HG03460 (cell line): ENCODE results near the gene CYP46A1.
"Not testable (repeated sequence)": the region's sequence is repeated elsewhere in the genome, so short reads cannot be mapped to it uniquely, and the experiment has no call there.

Experiments used
- ATAC-seq: cut with Tn5 transposase; IDR thresholded peaks from one replicate; pipeline ENCODE4 v1.9.1; 2021; ENCODE audit not compliant: unreplicated experiment

Gene CYP46A1

DNA sequence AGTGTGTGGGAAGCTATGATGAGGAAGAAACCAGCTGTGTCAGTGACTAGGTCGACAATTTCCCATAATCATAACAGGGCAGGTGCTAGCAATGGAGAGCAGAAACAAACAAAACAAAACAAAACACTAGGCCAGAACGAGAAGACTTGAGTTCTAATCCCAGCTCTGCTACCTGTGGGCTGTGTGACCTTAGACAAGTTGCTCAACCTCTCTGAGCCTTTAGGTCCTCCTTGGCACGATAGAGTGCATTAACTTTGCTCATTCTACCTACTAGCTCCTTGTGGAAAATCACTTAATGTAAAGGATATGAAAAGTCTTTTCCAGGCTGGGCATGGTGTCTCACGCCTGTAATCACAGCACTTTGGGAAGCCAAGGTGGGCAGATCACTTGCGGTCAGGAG is 27.9 kb upstream of the CYP46A1 start:
- no peak for ATAC-seq

DNA sequence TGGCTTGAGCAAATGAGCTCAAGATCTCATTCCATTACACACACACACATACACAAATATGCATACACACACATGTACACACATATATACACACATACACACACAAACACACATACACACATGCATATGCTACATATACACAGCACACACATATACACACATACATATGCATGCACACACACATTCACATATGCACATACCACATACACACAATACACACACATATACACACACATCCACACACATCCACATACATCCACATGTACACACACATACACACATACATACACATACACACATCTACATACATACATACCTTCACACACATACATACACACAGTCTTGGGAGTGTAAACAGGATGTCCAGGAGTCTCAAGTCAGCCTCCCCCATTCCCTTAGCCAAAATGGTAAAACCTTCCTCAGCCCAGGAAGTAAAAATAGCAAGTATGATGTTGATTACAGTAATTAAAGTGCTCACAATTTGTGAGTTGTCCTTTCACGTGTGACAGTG is 26.4 kb upstream of the CYP46A1 start:
- ATAC-seq = no peak

DNA sequence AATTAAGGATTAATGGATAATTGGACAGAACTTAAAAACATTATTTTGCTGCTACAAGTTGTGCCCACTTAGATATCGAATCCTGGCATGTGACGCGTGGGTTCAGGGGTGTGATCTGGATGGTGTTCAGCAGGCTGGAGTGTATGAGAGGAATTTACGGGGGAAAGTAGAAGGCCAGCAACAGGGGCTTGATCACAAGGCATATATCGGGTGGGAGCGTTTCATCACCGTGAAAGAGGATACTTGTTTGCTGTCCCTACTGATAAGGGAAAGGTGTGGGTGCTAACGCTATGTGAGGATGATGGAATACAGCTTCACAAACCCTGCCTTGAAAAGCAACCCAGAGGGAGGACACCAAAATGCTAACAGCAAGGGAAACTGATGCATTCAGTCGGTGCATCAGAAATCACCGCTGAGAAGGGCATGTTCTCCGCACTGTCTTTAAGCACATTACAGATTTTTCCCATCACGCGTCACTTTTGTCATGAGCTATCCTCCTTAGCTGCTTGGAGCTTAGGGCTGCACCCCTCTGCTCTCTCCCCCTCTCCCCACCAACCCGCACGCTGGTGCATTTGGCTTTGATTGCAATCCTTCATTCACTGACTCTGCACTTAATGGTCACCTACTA is 25.8 kb upstream of the CYP46A1 start:
- no peak for ATAC-seq

DNA sequence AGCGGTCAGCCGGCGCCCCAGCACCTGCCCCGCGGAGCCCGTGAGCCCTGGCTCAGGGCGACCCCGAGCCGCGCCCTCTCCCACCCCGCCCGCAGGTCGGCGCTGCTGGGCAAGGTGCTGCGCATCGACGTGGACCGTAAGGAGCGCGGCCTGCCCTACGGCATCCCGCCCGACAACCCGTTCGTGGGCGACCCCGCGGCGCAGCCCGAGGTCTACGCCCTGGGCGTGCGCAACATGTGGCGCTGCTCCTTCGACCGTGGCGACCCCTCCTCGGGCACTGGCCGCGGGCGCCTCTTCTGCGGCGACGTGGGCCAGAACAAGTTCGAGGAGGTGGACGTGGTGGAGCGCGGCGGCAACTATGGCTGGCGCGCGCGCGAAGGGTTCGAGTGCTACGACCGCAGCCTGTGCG is 24.8 kb upstream of the CYP46A1 start:
- no peak for ATAC-seq

DNA sequence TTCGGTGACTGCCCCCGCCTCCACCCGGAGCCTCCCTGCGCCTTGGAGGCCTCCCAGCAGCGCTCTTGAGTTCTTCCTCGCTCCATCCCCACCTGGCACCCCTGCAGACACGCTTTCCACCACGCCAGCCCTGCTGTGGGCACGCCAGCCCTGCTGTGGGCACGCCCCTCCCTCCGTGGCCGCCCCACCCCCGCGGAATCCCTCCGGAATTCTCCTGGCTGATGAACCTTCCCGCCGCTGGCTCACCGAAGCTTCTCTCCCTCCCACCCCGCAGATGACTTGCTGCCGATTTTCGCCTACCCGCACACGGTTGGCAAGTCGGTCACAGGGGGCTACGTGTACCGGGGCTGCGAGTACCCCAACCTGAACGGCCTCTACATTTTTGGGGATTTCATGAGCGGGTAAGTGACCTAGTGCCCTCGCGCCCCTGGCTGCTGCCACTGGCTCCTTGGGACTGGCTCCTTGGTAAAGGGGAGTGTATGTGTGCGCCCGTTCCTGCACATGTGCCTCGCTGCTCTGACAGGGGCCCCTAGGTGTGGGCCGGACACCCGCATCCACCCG is 24.0 kb upstream of the CYP46A1 start:
- no peak for ATAC-seq

DNA sequence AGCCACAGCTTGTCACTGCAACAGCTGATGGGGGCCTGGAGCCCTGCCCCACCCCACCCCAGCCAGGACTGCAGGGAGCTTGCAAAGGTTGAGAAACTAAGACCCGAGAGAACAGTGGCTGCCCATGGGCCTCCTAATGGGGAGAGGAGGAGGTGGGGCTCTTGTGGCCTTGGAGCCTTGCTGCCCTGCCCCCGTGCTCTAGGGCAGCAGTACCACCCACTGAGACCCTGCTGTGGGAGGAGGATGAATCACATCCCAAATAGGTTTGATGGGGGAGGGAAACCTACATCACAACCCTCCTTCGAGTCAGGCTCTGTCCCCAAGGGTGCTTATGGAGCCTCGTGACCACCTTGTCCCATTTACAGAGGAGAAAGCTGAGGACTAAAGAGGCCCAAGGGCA is 23.3 kb upstream of the CYP46A1 start:
- no peak for ATAC-seq

DNA sequence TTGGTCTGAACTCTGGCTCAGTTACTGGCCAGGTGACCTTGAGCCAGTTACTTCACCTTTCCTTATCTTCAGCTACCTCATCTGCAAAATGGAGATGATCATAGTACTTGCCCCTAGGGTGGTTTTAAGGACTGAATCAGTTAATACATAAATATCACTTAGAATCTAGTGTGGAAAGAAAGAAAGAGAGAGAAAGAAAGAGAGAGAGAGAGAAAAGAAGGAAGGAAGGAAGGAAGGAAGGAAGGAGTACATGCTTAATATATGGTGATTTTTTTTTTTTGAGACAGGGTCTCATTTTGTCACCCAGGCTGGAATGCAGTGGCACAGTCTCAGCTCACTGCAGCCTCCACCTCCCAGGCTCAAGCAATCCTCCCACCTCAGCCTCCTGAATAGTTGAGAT is 22.9 kb upstream of the CYP46A1 start:
- not testable (repeated sequence) for ATAC-seq

DNA sequence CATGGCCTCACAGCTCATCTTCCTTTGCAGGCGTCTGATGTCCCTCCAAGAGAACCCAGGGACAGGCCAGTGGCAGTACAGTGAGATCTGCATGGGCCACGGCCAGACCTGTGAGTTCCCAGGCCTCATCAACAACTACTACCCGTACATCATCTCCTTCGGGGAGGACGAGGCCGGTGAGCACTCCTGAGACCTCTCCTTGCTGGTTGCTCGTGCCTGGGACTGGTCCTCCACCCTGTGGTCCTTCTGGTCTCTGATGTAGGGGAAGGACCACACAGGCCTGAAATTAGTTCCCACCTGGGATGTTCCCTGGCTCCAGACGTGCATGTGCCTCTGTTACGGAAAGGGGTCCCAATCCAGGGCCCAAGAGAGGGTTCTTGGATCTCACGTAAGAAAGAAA is 21.3 kb upstream of the CYP46A1 start:
- ATAC-seq = no peak

DNA sequence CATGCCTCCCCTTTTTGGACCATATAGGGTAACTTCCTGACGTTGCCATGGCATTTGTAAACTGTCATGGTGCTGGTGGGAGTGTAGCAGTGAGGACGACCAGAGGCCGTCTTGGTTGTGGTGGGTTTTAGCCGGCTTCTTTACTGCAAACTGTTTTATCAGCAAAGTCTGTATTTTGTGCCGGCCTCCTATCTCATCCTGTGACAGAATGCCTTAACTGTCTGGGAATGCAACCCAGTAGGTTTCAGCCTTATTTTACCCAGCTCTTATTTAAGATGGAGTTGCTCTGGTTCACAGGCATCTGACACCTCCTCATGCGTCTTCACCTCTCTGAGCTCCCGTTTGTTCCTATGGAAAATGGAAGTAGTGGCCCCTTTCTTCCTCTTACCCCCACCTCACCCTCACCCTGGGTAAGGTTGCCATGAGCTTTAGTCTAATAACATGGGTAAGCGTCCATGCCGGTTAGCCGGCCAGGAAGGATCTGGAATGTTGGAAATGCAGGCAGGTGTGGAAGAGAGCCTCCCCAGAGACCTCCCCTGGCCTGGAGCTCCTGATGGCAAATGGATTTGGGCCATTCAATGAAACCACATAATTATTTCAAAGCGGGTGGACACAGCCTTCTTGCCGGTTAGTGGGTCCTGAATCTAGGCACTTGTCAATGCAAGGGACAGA is 20.6 kb upstream of the CYP46A1 start:
- ATAC-seq = no peak

DNA sequence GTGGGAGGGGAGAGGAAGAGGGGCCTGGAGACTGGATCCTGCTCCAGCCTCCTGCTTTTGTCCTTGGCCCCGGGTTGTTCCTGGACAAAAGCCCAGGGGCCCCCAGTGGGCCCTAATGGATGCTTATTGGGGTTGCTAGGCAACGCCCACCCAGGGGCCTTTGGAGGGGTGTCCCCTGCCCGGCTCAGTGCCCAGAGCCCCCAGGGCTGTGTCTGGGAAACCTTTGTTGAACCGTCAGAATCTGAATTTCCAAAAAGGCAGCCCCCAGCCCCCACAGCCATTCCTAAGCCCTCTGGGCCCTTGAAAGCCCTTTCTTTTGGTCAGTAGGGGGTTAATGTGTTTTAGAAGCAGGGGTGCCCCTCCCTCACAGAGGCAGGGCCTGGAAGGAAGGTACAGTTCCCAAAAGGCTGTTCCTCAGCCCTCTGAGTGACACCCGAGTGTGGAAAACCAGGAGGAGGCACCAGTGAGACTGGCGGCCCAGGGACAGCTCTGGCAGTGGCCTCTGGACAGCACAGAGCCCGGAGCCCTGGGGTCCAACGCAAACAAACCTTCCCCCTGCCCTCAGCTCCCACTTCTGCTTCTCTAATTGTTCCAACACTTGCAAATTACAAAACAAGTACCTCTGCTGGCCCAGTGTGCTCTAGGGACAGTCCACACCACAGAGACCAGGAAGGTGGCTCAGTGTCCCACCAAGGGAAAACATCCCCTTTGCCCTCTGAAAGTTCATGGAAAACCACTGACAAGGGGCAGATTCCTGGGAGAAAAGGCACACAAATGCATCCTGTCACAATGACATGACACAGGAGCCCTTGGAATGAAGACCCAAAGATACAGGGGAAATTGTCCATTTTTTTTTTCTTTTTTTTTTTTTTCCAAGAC is 19.8 kb upstream of the CYP46A1 start:
- ATAC-seq = no peak

DNA sequence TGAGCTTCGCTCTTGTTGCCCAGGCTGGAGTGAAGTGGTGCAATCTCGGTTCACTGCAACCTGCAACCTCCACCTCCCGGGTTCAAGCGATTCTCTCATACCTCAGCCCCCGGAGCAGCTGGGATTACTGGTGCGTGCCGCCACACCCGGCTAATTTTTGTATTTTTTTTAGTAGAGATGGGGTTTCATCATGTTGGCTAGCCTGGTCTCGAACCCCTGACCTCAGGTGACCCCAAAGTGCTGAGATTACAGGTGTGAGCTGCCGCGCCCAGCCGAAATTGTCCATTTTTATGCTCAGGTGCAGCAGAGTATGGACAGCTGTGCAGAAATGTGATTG is 19.2 kb upstream of the CYP46A1 start:
- ATAC-seq = no peak

DNA sequence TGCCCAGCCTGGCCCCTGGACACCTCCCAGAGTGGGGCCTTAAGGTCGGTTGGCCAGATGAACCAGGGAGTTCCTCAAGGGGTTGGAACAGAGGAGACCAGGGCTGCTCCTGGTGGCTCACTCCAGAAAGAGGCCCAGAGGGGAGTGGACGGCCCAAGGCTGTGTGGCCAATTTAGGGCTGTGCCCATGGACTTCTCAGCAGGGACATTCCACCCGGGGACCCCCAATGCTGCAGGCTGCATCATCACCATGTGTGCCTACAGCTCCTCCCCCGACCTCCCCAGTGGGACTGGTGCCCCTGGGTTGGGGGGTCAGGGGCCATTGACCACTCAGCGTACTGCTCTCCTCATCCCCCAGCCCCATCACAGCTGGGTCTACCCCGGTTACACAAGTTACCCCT is 17.6 kb upstream of the CYP46A1 start:
- no peak for ATAC-seq

DNA sequence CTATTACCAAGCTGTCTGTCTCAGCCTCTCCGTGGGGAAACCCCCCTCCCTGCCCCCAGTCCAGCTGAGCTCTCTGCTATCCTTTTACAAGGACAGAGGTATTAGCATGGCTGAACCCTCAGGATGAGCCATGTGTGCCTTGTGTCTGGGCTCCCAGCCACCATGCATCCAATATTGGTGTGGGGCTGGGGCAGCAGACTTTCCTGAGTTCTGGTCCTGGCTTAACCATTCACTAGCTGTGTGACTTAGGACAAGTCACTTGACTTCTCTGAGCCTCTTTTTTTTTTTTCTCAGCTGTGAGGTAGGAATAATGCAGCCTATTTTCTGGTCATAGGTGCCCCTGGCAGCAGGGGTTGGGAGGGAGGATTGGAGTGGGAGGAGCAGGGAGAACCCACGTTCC is 17.1 kb upstream of the CYP46A1 start:
- no peak for ATAC-seq

DNA sequence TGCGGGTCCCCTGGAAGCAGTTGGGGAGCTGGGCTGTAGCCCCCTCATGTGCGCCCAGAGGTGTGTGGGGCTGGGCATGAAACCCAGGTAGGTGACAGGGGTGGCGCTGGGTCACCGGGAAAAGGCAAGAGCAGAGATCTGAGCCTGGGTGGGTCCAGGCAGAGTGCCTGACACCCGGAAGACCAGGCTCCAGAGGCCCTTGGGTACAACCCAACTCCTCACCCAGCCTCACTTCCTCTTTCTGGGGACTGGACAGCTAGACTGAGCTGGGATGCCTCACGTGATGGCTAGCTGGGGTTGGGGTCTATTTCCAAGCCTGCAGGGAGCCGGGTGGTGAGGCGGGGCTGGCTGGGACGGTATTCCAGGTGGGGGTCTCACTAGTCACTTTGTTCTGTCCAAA is 16.3 kb upstream of the CYP46A1 start:
- ATAC-seq = no peak

DNA sequence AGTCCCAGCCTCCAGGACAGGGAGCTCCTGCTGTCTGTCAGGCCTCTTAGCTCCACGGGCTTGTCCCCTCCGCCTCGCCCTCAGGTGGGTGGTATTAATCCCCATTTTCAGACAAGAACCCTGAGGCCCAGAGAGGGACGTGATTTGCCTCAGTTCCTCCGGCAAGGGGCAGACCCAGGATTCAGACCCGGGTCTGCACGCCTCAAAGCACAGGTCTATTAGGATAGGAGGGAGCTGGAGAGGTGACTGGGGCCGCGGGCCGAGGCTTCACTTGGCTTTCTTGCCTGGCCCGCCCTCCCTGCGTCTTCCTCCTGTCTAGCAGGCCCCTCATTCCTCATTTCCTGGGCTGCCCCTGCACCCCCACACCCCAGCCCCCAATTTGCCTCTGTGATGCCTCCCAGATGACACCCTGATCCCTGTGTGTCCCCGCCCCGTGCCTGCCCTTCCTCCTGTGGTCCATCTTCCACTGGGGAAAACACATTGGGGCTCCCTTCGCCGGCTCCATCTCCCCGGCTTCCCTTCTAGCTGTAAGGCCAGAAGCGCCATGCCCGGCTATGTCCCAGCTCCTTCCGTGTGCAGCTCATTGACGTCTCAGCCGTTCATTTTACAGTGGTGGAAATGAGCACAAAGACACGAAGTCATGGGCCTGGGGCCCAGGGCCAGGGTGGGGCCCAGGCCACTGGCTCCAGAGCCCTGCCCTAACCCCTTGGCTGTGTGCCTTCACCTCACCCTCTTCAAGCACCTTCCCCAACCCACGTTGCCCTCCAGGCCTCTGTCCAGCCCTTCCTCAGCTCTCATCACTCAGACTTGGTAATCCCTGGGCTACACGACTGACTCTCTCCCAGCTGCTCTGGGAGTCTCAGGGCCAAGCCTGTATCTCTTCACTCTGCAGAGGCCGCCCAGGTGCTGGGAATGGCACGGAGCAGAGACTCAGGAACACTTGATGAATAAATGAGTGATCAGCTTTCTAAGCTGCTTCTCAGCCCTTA is 15.5 kb upstream of the CYP46A1 start:
- no peak for ATAC-seq

DNA sequence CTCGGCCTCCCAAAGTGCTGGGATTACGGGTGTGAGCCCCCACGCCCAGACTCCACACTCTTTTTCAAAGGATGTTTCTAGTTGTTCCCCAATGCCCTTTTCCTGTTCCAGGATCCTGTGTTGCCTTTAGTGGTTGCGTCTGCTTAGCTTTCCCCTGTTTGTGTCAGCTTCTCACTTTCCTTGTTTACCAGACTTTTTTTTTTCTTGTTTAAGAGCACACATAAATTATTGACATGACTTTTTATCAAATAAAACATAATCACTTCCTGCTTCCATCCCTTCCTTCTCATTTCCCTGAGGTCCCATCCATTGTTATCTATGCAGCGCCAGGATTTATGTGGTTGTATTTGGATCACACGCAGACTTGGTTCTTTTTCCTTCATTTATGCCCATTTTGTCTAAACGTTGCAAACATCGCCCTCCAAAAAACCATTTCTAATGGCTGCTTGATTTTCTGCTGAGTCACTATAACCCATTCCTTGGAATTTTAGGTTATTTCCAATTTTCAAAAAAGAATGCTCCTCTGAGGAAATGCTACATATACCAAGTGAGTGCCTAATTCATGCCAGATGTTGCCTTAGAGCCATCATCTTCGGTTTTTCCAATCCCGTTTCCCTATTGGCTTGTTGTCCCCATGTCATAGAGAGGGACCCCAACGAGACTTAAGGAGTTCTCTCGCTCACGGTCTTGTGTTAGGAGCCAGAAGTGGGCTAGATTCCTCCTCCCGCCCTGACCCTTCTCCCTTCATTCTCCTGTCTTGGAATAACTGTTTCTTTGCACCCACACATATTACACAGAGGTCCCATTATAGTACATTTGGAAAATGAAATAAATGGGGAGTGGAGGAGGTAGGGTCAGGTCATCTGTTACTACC is 13.5 kb upstream of the CYP46A1 start:
- no peak for ATAC-seq

DNA sequence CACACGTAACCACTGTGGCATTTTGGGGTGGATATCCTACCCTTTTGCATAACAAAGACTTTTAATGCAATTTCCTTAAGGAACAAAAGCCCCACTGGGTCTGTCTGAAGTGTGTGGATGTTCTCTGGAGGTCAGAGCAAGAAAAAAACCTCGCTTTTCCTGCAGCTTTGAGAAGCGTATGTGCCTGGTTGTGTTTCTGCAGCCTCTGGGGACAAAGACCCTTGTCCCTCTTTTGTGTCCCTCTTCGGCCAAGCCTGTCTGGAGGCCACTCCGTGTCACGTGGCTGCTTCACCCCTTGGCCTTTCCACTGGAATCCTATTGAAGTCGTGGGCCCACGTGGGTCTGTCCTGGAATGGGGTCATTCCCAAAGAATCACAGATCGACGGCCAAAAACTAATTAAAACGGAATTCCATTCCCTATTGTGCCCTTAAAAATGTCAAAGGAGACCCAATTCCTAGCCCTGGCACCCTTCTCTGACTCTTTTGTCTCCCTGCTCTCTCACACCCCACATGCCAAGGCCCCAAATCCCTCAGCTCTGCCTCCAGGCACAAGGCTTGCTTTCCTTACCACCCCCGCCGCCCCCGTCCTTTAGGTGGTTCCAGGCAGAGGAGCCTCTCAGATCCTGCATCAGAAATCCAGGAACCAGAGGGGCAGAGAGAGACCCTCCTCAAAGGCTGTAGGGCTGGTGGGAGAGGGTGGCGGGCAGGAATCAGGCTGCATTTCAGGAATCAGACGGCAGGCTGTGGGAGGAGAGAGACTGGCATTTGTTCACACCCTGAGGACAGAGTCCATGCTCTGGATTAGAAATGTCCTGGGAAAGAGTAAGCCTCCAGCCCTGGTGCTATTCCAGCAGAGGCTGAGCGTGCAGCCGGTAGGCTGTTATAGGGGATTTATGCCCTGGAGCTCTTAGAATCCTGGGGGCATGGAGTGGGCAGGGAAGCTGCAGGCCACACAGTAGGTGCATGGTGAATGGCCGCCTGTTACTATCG is 12.6 kb upstream of the CYP46A1 start:
- no peak for ATAC-seq
